ENCODE data around the gene WDFY4. TPM values are rescaled to one million over a fixed set of nuclear protein-coding genes. Genes with fewer than 3 reads are reported as not detected.

The WDFY4 gene
- total and polyA plus RNA-seq, 2 of the 4 experiments (the other 2 are of a cell fraction) = not detected

- BruUV-seq (replicated peaks) = no TSS peak
- H3K27me3 ChIP-seq (ENCODE audit: control insufficient read depth, insufficient read depth, low read length) = peaks cover 6% of the 10 kb centered on the region
- no peaks in the 10 kb centered on the region for H3K36me3 ChIP-seq (ENCODE audit: control insufficient read depth, insufficient read depth, low read length)
- no peak overlapping the region for H3K27ac ChIP-seq (ENCODE audit: insufficient read depth, low read length)
- no peak overlapping the region for H2AK9ac ChIP-seq (replicated peaks; ENCODE audit: low read depth, low read length, poor library complexity)
- H3K4me1 ChIP-seq (ENCODE audit: control insufficient read depth, insufficient read depth, low read length) = peaks cover 2% of the 10 kb centered on the region; the same call in 1 of the 2 replicates
- no peak overlapping the region for H3K18ac ChIP-seq (ENCODE audit: low read depth, low read length)
- H2BK20ac ChIP-seq (ENCODE audit: low read depth, low read length) = no peak overlapping the region
- H3K23ac ChIP-seq (ENCODE audit: low read depth, low read length) = no peak overlapping the region
- no peak overlapping the region for H2BK15ac ChIP-seq (ENCODE audit: low read depth, low read length)
- H3K9ac ChIP-seq (ENCODE audit: low read depth, low read length) = no peak overlapping the region
- H3K4ac ChIP-seq (ENCODE audit: low read depth, low read length) = no peak overlapping the region
- H2BK120ac ChIP-seq (ENCODE audit: low read depth, low read length) = no peak overlapping the region
- ATAC-seq (ENCODE audit: low read depth) (no peak), DNase-seq (no peak)
- H3K4me2 ChIP-seq (ENCODE audit: low read depth, low read length) = no peak overlapping the region
- no peak overlapping the region for H3K56ac ChIP-seq (ENCODE audit: extremely low read depth, insufficient read depth, low read length)
- no peak overlapping the region for H2AFZ ChIP-seq (replicated peaks; ENCODE audit: low read length, poor library complexity)
- H3K9me1 ChIP-seq (ENCODE audit: insufficient read depth, low read length) = no peaks in the 10 kb centered on the region
- ChIA-PET CTCF (no interaction called here), POLR2A (ENCODE audit: unreplicated experiment) (no interaction called here)
- no peak overlapping the region for H3K14ac ChIP-seq (replicated peaks; ENCODE audit: low read depth, low read length)
- intact Hi-C loops (cut with micrococcal nuclease) = no loop called here
- no peaks in the 10 kb centered on the region for H3K9me3 ChIP-seq (ENCODE audit: control insufficient read depth, insufficient read depth, low read length)
- no peak overlapping the region for H4K8ac ChIP-seq (ENCODE audit: low read depth in 2 of 2, low read length in 2 of 2)
- no peak overlapping the region for H4K91ac ChIP-seq (ENCODE audit: insufficient read depth, low read depth, low read length)
- in situ Hi-C loops (cut with MboI; ENCODE audit: low sequenced_read_pairs) = no loop called here
- no peaks in the 10 kb centered on the region for H3K79me1 ChIP-seq (ENCODE audit: low read depth in 1 of 2, low read length in 2 of 2)
- H4K5ac ChIP-seq (ENCODE audit: low read depth, low read length) = no peak overlapping the region
- no peaks in the 10 kb centered on the region for H4K20me1 ChIP-seq (ENCODE audit: insufficient read depth, low read length)
- no peak overlapping the region for H2BK5ac ChIP-seq (ENCODE audit: low read depth, low read length, poor library complexity, severe bottlenecking)
- dilution Hi-C loops (cut with HindIII; ENCODE audit: low sequenced_read_pairs, unreplicated experiment) = no loop called here
- H2AK5ac ChIP-seq (ENCODE audit: low read depth, low read length) = no peak overlapping the region
- H3K4me3 ChIP-seq (ENCODE audit: insufficient read depth, low read depth, low read length) = no peak overlapping the region
- no CpG with 5 or more reads among the region's 1 CpG for WGBS, 2 experiments (ENCODE audit: extremely low coverage in 2 of 2, insufficient read length in 1 of 2)
- TF ChIP-seq CTCF (conservative IDR thresholded peaks at IDR 0.05; ENCODE audit: low read depth, low read length) (no peak), RFX5 (IDR thresholded peaks at IDR 0.05; ENCODE audit: low read depth, low read length) (no peak), MAZ (IDR thresholded peaks at IDR 0.05; ENCODE audit: borderline replicate concordance, low read depth, low read length) (no peak), BHLHE40 (IDR thresholded peaks at IDR 0.05; ENCODE audit: low read depth, low read length) (no peak), CHD1 (IDR thresholded peaks at IDR 0.05; ENCODE audit: low read depth, low read length) (no peak), MXI1 (IDR thresholded peaks at IDR 0.05; ENCODE audit: borderline replicate concordance, low read depth, low read length) (no peak), NFE2L2 (IDR thresholded peaks at IDR 0.05; ENCODE audit: low read depth, low read length) (no peak), ELK1 (IDR thresholded peaks at IDR 0.05; ENCODE audit: borderline replicate concordance, low read depth, low read length) (no peak), CEBPB (IDR thresholded peaks at IDR 0.05; ENCODE audit: low read depth, low read length) (no peak), RCOR1 (IDR thresholded peaks at IDR 0.05; ENCODE audit: insufficient replicate concordance, low read length) (no peak), POLR2A (IDR thresholded peaks at IDR 0.05; ENCODE audit: low read depth, low read length) (no peak), MAFK (IDR thresholded peaks at IDR 0.05; ENCODE audit: low read depth, low read length) (no peak), RAD21 (IDR thresholded peaks at IDR 0.05; ENCODE audit: low read length) (no peak), USF2 (IDR thresholded peaks at IDR 0.05; ENCODE audit: low read depth, low read length) (no peak)
Observed at GRCh38 chr10:49008091-49008490, 323.4 kb downstream of the WDFY4 start.

All from IMR-90 (cell line).